Trophoblast cell (in vitro differentiated cells and primary cell): ENCODE measurements around the gene ANP32A.

Experiments used
- DNase-seq, 2 donors: peaks; one replicate each; pipeline ENCODE4 v3.0.0-alpha.2; 2016
- H2AFZ ChIP-seq: 2 replicates; pipeline ENCODE4 v1.6.1; 2013; ENCODE audit warnings: low read length, moderate library complexity, mild to moderate bottlenecking; ENCODE audit not compliant: insufficient read depth, poor library complexity
- H2AK5ac ChIP-seq: 2 replicates; pipeline ENCODE4 v1.6.1; 2013; ENCODE audit warnings: mild to moderate bottlenecking, low read length
- H2BK120ac ChIP-seq: 2 replicates; pipeline ENCODE4 v1.6.1; 2013; ENCODE audit warnings: low read length, mild to moderate bottlenecking, moderate library complexity; ENCODE audit not compliant: insufficient read depth, poor library complexity
- H2BK12ac ChIP-seq: 2 replicates; pipeline ENCODE4 v1.6.1; 2013; ENCODE audit warnings: mild to moderate bottlenecking, low read length, moderate library complexity
- H2BK5ac ChIP-seq: 2 replicates; pipeline ENCODE4 v1.6.1; 2013; ENCODE audit warnings: low read length, low read depth, moderate library complexity, mild to moderate bottlenecking; ENCODE audit not compliant: poor library complexity
- H3K14ac ChIP-seq: 2 replicates; pipeline ENCODE4 v1.6.1; 2013; ENCODE audit warnings: mild to moderate bottlenecking, low read length
- H3K18ac ChIP-seq: 2 replicates; pipeline ENCODE4 v1.6.1; 2013; ENCODE audit warnings: mild to moderate bottlenecking, low read length
- H3K23ac ChIP-seq: 2 replicates; pipeline ENCODE4 v1.6.1; 2013; ENCODE audit warnings: low read length
- H3K27ac ChIP-seq: 2 replicates; pipeline ENCODE4 v1.5.1; 2013; ENCODE audit warnings: low read depth, mild to moderate bottlenecking, inconsistent platforms, low read length, moderate library complexity
- H3K27me3 ChIP-seq: 2 replicates; pipeline ENCODE4 v1.6.1; 2013; ENCODE audit warnings: inconsistent platforms, mild to moderate bottlenecking, low read length, moderate library complexity; ENCODE audit not compliant: insufficient read depth
- H3K36me3 ChIP-seq, 2 experiments: 1 replicate in 1 of 2; 2 replicates in 1 of 2; pipeline ENCODE4 v1.6.1; 2013; ENCODE audit warnings: low read length in 2 of 2, mild to moderate bottlenecking in 2 of 2, moderate library complexity in 1 of 2; ENCODE audit not compliant: insufficient read depth in 2 of 2, control insufficient read depth in 1 of 2
- H3K4ac ChIP-seq: 2 replicates; pipeline ENCODE4 v1.6.1; 2013; ENCODE audit warnings: low read depth, mild to moderate bottlenecking, low read length, moderate library complexity
- H3K4me1 ChIP-seq, 2 experiments: 1 replicate in 1 of 2; 2 replicates in 1 of 2; pipeline ENCODE4 v1.6.1; 2013; ENCODE audit warnings: low read length in 2 of 2, mild to moderate bottlenecking in 2 of 2, moderate library complexity in 1 of 2; ENCODE audit not compliant: insufficient read depth in 2 of 2, control insufficient read depth in 1 of 2
- H3K4me2 ChIP-seq: 2 replicates; pipeline ENCODE4 v1.6.1; 2013; ENCODE audit warnings: inconsistent platforms, mild to moderate bottlenecking, low read length, moderate library complexity
- H3K4me3 ChIP-seq: 2 replicates; pipeline ENCODE4 v1.5.1; 2013; ENCODE audit warnings: mild to moderate bottlenecking, low read depth, low read length, inconsistent platforms
- H3K79me1 ChIP-seq: one replicate; pipeline ENCODE4 v1.6.1; 2013; ENCODE audit warnings: low read length
- H3K79me2 ChIP-seq: 2 replicates; pipeline ENCODE4 v1.6.1; 2013; ENCODE audit warnings: low read length, mild to moderate bottlenecking; ENCODE audit not compliant: control insufficient read depth, insufficient read depth, poor library complexity
- H3K9ac ChIP-seq: 2 replicates; pipeline ENCODE4 v1.6.1; 2013; ENCODE audit warnings: mild to moderate bottlenecking, low read length
- H3K9me3 ChIP-seq: 2 replicates; pipeline ENCODE4 v1.6.1; 2013; ENCODE audit warnings: low read depth, mild to moderate bottlenecking, control low read depth, inconsistent platforms, low read length; ENCODE audit not compliant: insufficient read depth
- H4K12ac ChIP-seq: 2 replicates; pipeline ENCODE4 v1.6.1; 2013; ENCODE audit warnings: low read depth, mild to moderate bottlenecking, low read length, moderate library complexity
- H4K8ac ChIP-seq: 2 replicates; pipeline ENCODE4 v1.6.1; 2013; ENCODE audit warnings: low read depth, mild to moderate bottlenecking, low read length, moderate library complexity
- H4K91ac ChIP-seq: one replicate; pipeline ENCODE4 v1.6.1; 2013; ENCODE audit warnings: low read depth, mild to moderate bottlenecking, low read length, moderate library complexity
- WGBS: extraction: QIAGEN DNeasy Blood & Tissue Kit; methylation state at CpG from one replicate; pipeline ENCODE4 v1.1.7; 2013; ENCODE audit warnings: missing lambda C conversion rate; ENCODE audit not compliant: insufficient read length, insufficient coverage; ENCODE audit errors: extremely low coverage; 5-methylcytosine and 5-hydroxymethylcytosine counted together

The ANP32A gene

DNA sequence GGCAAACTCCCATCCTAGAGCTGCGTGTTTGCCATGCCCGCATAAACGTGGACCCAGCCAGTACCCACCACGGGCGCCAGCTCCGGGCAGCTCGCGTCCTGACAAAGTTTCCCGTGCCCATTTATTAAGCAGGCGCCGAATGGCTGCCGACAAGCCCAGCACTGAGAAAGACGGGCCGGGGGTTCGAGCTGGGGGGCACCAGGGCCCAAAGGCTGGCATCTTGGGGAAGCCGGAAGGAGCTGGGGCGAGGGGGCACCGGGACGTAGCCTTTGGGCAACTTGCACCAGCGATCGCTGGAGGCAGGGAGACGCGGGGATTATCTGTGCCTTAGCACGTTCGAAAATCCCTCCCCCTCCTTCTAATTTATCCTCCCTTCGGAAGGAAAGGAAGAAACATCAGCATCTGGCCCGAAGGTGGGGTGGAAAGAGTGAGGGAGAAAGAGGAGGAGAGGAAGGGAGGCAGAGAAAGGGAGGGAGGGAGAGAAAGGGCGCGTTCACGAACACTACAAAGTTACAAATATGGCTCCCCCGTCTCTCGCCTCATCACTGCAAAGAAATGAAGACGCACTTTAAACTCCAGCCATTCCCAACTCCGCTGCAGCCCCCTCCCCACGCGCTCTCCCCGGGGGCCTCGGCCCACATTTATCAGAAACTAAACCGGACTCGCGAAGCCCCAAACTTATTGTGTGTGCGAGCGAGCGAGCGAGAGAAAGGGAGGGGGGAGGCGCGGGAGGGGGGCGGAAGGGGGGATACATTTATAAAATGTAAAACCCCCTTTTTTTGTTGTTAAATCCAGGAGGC is 1.0 kb downstream of the ANP32A start:
- Histone ChIP-seq H3K4me2 (peak overlapping the region; percentile 92), H3K27me3 (no peaks in the 10 kb centered on the region), H3K14ac (peak overlapping the region; percentile 89), H3K79me1 (peaks cover 40% of the 10 kb centered on the region), H2BK120ac (peak overlapping the region; percentile 99), H2AFZ (peak overlapping the region; percentile 38), H3K4me3 (peak overlapping the region; percentile 99), H3K79me2 (peaks cover 42% of the 10 kb centered on the region), H3K9me3 (no peaks in the 10 kb centered on the region), H3K36me3 (peaks cover 0 to 2% of the 10 kb centered on the region in 2 experiments), H3K4ac (peak overlapping the region; percentile 99), H3K4me1 (peaks cover 4 to 6% of the 10 kb centered on the region in 2 experiments), H3K23ac (no peak overlapping the region), H4K8ac (peak overlapping the region; percentile 78), H4K12ac (peak overlapping the region; percentile 87), H3K9ac (peak overlapping the region; percentile 81), H2AK5ac (peak overlapping the region; percentile 98), H3K27ac (peak overlapping the region; percentile 89), H4K91ac (peak overlapping the region; percentile 97), H3K18ac (peak overlapping the region; percentile 97), H2BK5ac (peak overlapping the region; percentile 98), H2BK12ac (peak overlapping the region; percentile 59)
- no CpG with 5 or more reads among the region's 48 CpGs for WGBS
- peak; percentile 39 to 66 for DNase-seq

DNA sequence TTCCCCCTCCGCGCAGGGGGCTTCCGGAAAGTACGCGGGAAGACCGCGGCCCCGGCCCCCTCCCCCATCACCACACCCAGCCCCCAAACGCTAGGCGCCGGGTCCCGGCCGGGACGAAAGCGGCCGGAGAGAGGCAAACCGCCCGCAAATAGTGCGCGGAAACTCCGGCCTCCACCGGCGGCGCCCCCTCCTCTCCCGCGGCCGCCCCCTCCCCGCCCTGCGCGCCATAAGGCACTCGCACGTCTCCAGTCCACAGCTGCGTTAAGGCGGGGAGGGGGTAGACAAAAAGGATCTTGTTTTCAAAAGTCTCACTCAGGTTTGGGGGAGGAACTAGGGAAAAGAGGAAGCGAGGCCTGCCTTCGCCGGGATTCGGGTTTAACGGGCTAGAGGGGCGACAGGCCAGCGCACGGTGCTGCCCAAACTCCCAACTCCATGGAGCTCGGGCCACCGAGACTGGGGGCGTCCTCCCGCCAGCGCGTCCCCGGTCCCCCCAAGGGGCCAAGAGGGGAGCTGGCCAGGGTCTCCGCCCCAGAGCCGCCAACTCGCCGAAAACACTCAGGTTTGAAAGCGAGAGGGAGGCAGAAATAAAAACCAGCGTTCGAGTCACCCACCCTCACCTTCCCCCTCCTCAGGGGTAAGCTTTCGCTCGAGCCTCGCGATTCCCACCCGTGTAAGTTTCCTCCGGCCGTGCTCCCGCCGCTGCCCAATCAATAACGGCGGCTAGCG is 1.8 kb downstream of the ANP32A start:
- Histone ChIP-seq H3K79me2 (peaks cover 46% of the 10 kb centered on the region), H3K4ac (peak overlapping the region; percentile 99), H2BK5ac (peak overlapping the region; percentile 98), H2AK5ac (peak overlapping the region; percentile 98), H4K91ac (peak overlapping the region; percentile 97), H2BK120ac (peak overlapping the region; percentile 99), H3K18ac (peak overlapping the region; percentile 97), H3K4me1 (peaks cover 4 to 6% of the 10 kb centered on the region in 2 experiments), H3K36me3 (peaks cover 0 to 2% of the 10 kb centered on the region in 2 experiments), H3K9me3 (no peaks in the 10 kb centered on the region), H3K27me3 (no peaks in the 10 kb centered on the region), H3K4me2 (peak overlapping the region; percentile 92), H4K12ac (peak overlapping the region; percentile 87), H3K4me3 (peak overlapping the region; percentile 99), H4K8ac (peak overlapping the region; percentile 78), H3K9ac (peak overlapping the region; percentile 93), H3K79me1 (peaks cover 40% of the 10 kb centered on the region), H2AFZ (peak overlapping the region; percentile 85), H2BK12ac (peak overlapping the region; percentile 59), H3K14ac (peak overlapping the region; percentile 85), H3K23ac (peak overlapping the region; percentile 28), H3K27ac (peak overlapping the region; percentile 89)
- DNase-seq: peak; percentile 41 to 54
- no CpG with 5 or more reads among the region's 68 CpGs for WGBS

DNA sequence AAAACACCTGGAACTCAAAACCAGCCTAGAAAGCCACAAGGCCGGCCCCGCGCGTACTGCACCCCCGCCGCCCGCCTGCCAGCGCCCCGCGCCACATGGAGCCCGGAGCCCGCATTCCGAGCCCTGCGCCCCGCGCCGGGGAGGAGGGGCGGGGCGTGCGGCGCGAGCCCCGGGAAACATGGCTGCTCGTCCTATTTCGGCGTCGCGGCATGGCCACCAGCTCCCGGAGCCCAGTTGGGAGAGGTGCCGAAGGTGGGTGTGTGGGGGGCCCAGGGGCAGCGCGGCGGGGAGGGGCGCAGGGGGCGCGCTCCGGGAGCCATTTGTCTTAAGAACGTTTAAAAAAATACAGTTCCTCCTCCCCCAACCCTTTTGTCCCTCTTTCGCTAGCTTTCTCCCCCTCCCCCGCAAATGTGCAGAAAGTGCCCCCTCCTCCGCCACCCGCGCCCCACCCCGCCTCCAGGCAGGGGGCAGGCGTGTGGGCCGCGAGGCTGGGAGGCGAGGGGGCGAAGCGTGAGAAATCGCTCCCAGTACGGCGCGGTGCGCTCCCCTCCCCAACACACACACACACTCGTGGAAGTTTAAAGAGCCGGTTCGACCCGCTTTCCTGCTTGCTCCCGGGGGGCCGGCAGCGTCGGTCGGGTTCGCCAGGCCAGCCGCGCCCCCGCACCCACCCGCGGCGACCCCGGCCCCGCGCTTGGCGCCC is 2.5 kb downstream of the ANP32A start:
- Histone ChIP-seq H3K36me3 (peaks cover 0 to 2% of the 10 kb centered on the region in 2 experiments), H2BK120ac (peak overlapping the region; percentile 99)

More for the DNA sequence above, 2.5 kb downstream of the ANP32A start:
- peak; percentile 55 to 62 for DNase-seq
- Histone ChIP-seq H3K79me2 (peaks cover 46% of the 10 kb centered on the region), H2AK5ac (peak overlapping the region; percentile 94), H2AFZ (peak overlapping the region; percentile 85), H3K4me1 (peaks cover 7 to 9% of the 10 kb centered on the region in 2 experiments), H3K4me2 (peak overlapping the region; percentile 92), H3K18ac (peak overlapping the region; percentile 97), H3K23ac (no peak overlapping the region), H4K91ac (peak overlapping the region; percentile 97), H3K4me3 (peak overlapping the region; percentile 99), H2BK12ac (peak overlapping the region; percentile 36), H4K12ac (peak overlapping the region; percentile 83), H3K27ac (peak overlapping the region; percentile 89), H4K8ac (peak overlapping the region; percentile 78), H3K4ac (peak overlapping the region; percentile 92), H3K27me3 (no peaks in the 10 kb centered on the region), H3K9me3 (no peaks in the 10 kb centered on the region), H2BK5ac (peak overlapping the region; percentile 98), H3K79me1 (peaks cover 40% of the 10 kb centered on the region), H3K14ac (peak overlapping the region; percentile 85), H3K9ac (peak overlapping the region; percentile 93)
- WGBS: no CpG with 5 or more reads among the region's 75 CpGs
